GM19328 (cell line): ENCODE data around the gene SMIM31.

Source experiments
- ATAC-seq: cut with Tn5 transposase; IDR thresholded peaks from one replicate; pipeline ENCODE4 v1.9.1; 2021; ENCODE audit warnings: mild to moderate bottlenecking, moderate library complexity; ENCODE audit not compliant: unreplicated experiment

The SMIM31 gene

DNA sequence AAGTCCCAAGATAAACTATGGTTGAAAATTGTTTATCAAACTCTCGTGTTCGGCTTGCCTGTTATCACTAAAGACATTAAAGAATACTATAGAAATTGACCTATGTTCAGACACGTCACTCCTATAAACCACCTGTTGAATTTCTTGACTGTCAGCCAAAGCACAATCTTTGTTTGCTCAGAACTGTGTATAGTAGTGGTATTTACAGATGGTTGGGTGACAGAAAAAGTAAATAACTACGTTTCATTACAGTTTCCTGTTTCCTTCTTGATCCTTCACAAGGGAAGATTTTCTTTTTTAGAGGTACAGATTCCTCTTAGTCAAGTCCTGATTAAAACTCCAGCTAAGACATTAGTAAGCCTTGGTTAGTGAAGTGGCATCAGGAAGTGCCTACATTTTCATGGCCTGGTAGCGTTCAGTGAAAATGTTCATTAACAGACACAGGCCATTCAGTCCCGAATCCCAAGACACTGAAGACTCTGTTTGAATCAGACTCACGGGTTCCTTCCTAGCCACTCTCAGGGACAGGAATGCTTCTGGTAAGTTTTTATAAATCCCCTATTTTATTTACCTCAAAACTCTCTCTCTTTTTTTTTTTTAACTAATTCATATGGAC is at the start of gene SMIM31:
Gene SMIM31, plus strand, starts transcription at position 259 of the 616 bp plus-strand sequence. CDS start 16,313 bp downstream, outside the sequence.
- ATAC-seq = no peak

DNA sequence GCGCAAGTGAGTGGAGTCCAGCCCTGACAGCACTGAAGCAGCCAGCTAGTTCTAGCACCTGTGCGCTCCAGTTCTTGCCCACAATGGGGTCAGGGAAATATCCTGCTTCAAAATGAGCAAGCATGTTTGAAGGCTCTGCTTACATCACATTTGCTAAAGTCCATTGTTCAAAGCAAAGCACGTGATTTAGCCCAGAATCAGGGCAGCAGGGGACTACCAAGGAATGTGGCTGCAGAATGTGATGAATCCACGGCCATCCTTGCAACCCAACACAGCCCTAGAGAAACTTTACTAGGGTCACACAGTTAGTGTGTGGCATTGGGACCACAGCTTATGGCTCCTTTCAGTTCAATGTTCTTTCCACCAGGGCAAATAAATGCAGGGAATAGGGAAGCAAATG is 47.3 kb upstream of the SMIM31 start:
- ATAC-seq = no peak

DNA sequence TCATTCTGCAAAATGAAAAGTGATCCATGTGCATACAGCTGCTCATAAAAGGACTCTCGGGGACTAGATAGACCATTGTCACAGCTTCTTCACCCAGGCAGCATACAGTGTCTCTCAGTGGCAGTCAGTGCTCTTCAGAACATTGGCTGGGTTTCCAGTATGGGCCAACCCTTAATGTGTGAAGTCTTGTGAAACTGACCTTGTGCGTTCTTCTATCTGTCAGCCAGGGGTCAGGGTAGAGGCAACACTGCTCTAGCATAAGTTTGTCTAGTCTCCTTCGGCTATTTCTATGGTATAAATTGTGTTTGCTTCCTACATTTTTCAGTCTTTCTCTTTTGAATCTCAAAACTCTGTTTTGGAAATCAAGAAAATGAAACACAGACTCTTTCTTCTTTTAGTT is 37.0 kb upstream of the SMIM31 start:
- ATAC-seq = no peak

DNA sequence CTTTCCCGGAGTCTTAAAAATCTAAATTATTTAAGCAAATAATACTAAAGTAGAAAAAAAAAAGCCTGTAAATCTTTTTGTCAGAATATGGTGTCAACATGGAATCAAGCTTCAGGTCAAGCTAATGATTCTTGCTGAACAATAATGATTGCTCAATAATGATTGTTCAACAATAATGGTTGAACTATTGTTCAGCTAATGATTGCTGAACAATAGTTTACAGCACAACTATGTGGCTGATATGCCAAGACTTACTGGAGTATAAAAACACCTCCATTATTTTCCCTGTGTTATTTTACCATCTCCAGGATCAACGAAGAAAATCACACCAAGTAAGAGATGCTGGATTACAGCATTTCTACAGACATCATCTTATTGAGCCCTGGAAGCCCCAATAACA is 35.1 kb upstream of the SMIM31 start:
- ATAC-seq = no peak

DNA sequence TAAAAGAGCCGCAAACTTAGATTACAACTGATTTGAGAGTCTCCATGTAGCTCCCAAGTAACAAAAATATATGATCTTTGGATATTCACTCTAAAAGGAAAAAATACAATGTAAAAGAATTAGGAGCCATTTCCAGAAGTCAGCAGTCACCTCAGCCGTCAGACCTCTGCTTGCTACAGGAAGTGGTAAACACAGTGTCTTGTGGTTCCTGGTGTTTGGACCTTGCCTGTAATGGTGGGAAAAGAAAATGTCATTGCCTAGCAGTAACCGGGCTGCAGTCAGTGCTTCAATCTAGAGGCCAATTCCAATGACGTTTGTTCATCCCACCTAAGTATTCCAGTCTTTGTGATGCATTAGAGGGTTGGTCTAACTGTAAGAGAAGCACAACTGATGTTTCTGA is 28.9 kb upstream of the SMIM31 start:
- no peak for ATAC-seq

DNA sequence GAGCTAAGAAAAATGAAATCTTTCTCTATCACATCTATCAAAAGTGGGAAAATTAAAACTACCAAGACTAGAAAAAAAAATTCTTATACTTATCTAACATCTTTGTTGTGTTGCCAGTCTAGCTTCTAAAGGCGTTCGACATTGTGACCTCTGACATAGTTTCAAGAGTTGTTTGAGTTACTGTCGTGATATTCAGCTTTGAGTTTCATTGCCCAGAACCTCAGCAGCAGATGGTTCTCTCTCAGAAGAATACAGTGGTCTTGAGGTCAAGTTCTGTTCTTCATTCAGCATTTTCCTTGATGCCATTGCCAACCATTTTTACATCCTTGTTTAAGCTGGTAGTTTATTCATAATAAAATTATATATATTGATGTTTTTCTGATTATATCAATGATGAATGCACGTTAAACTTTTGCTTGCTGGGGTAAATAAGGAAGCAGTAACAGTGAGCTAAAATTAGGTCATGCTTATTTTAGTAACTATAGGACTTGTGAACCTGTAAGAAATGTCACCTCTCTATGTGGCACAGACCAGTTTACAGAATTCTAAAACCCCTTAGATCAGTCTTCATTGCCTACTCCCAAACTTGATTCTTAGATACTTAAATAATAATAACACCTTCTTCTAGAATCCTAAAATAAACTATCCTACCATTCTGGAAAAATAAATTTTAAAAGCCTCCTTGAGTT is 23.1 kb upstream of the SMIM31 start:
- no peak for ATAC-seq

DNA sequence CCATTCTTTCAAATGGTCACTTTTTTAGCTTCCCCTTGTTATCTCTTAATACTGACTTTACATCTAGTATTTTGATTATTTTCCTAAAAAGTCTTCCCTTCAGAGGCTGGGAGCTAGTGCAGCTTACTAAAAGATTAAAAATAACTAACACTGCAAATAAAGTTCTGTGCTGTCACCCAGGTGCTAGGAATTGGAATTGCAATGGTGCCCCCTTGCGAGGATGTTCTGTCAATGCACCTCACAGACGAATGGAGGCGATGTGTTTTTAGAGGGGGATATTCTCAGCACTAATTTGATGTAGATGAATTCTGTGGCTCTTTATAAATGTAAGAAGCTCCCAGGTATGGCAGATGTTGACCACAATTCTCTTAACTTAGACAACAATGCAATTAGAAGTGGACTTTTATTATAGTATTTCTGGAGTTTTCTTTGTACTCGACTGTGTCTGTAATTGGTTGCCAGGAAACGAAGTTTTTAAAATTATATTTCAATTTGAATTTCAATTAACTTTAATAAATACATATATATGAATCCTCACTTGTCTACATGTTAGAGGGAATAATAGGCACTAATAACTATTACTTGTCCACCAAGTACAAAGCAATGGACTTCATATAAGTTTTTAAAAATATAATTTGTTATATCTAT is 22.0 kb upstream of the SMIM31 start:
- peak; percentile 58 for ATAC-seq

DNA sequence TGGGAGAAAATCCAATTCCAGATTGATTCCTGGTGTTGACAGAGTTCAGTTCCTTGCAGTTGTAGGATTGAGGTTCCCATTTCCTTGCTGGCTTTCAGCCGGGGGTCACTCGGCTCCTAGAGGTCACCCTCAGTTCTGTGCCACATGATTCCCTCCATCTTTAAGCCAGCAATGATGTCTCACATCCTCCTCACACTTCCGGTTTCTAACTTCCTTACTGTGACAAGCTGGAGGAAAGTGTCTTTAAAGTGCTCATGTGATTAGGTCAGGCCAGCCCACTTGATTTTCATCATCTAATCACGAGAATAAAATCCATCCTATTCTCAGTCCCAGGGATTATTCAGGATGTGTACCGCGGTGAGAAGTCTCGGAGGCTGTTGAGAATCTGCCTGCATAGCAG is 19.4 kb upstream of the SMIM31 start:
- ATAC-seq = no peak

DNA sequence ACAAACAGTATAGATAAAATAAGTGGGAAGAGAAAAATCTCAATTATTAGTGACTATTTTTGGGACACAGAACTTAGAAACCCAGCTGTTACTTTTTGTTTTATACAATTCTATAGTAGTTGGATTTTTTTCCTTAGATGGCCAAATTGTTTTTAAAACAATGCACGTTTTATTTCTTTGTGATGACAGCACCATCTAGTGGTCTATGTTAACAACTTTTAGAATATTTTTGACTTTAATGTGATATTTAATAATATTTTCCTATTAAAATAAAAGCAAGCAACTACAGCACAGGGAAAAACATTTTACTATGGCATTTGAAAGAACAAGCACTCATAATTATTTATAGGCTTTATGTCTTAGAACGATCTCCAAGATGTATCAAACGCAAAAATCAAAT is 5.6 kb upstream of the SMIM31 start:
- no peak for ATAC-seq

DNA sequence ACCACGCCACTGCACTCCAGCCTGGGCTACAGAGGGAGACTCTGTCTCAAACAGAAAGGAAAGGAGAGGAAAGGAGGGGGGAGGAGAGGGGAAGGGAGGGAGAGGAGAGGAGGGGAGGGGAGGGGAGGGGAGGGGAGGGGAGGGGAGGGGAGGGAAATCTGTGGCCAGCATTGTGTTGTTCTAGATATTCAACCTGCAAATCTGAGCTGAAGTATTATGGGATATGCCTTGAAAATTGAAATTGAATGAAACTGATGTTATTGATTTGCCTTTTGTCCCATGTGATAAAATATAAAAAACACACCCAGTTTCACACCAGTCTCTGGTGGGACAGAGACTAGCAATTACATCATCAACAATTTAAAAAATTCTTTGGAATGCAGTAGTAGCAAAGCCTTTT is 1.5 kb downstream of the SMIM31 start:
- ATAC-seq = no peak

DNA sequence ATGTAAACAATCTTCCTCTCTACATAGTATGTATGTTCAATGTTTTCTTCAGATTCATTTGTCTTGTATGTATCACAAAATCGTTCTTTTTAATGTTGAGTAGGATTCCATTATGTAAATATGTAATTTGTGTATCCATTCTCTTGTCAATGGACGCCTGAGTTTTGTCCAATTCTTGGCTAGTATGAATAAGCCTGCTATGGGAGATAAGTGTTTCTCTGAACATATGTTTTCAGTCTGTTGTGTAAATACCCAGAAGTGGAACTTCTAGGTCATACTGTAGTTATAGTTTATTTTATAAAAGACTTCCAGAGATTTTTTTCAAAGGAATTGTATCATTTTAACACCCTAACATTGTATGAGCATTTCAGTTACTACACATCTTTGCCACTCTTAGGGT is 2.8 kb downstream of the SMIM31 start:
- ATAC-seq = no peak

DNA sequence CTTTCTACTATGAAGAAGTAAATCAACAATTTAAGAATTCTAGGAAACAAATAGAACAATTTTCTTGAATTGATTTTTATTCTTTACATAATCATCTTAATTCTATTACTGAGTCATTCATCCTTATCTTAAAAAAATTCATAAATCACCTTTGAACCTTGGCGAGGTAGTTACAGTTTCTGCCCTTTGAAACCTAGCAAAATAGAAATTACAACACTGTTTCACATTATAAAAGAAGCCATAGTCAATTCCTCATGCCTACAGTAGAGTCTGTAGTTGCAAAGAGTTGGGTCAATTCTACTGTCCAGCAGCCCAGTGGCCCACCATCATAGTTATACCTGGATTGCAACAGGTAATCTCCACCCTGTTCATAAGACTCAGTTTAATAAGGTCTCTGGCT is 7.3 kb downstream of the SMIM31 start:
- ATAC-seq = no peak

DNA sequence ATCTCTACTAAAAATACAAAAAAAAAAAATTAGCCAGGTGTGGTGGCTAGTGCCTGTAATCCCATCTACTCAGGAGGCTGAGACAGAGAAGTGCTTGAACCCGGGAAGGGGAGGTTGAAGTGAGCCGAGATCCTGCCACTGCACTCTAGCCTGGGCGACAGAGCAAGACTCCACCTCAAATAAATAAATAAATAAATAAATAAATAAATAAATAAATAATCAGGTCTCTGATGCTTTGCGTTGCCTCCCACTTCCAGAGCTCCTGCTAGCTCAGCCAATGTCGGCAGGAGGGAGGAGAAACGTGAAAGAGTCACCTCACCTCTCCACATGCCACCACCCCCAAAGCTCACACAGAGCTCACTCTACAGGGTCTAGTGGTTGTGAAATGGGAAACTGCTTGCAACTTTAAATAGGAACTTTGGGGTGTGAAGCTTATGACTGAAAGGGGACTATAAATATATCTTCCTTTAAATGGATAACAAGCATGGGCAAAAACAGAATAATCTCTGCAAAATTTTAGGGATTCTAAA is 7.9 kb downstream of the SMIM31 start:
- ATAC-seq = no peak

DNA sequence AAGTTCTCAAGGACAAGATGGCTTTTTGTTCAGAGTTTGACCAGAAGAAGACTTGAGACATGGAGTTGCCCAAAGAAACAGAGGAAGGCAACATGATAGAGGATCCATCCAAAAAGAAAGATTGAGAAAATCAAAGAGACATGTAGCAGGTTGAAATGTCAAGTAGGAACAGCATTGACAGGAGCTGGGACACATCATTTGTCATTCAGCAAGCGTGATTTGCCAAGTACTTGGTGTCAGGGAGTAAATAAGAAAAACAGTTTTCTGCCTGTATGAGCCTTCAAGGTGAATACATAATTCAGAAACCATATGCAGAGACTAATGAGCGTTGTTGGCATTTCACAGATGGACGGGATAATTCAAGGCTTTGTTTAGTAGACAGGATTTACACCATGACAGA is 11.2 kb downstream of the SMIM31 start:
- ATAC-seq = no peak

DNA sequence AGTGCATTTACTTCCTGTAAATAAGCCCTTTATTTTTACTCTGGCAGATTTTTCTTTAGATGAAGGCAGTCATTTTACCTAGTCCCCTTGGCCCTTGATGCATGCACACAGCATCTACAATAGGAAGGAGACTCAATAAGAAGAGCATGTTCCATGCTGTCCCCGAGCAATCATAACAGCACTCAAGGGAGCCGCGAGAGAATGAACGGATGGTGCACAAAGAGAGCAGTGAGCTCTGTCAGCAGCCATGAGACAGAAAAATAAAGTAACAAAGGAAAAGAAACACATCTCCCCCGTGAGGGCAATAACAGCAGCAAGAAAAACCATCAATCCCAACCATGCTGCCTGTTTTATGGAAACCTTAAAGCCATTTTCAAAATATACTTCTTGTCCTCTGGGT is 11.9 kb downstream of the SMIM31 start:
- ATAC-seq = no peak

DNA sequence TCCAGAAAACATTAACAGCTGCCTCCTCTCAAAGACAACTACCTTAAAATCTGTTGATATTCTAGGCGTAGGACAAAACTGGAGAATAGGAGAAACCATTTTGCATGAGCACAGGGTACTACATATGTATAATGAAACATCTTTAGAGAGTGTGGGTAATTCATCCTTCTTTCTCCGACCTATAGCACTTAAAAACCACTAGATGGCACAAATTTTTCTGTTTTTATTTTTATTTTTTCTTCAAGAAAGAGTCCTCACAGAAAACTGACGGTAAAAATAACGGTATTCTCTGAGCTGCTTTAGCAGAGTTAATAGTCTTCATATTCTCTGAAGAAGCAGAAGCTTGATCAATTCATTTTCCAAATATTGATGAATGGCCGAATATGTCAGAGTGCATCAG is 14.6 kb downstream of the SMIM31 start:
- no peak for ATAC-seq

DNA sequence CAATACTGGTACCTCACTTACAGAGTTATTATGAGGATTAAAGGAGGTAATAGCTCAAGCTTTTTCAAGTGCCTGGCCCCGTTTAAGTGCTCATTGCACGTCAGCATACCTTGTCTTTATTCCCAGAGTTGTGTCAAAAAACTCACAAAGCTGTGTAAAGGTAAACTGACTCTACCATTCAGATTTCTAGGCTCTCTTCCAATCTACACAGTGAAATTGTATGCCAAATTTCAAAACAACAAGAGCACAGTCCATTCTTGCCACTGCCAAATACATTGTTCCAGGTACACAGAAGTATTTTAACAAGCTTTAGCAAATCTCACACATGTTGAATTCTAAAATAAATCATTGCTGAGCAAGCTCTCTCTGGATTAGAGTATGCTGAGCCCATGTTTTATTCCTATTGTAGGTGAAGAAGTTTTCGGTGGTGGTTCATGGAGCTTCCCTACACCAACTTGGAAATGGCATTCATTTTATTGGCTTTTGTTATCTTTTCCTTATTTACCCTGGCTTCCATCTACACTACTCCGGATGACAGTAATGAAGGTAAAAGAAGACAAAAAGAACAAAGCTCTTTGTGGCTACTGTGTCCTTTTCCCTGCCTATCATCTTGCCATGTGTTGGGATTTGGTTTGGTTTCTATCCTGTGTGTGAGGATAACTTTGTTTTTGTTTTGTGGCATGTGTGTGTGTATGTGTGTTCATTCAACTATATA is 16.2 kb downstream of the SMIM31 start:
- ATAC-seq = no peak

DNA sequence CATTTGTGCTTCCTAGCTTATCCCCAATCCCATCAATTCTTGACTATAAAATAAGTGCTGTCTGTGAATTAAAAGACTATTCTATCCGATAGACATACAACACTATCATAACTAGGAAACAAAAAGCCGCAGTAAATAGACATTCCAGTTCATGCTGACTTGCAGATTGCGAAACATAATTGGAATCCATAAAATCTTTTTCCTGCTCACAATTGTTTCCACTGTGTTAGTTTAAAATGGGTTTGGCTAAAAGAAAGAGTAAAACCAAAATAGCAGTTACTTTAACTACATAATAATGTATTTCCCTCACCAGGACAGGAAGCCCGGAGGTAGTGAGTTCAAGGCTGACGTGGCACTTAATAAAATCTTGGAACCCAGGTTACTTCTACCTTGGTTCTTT is 17.2 kb downstream of the SMIM31 start:
- no peak for ATAC-seq

DNA sequence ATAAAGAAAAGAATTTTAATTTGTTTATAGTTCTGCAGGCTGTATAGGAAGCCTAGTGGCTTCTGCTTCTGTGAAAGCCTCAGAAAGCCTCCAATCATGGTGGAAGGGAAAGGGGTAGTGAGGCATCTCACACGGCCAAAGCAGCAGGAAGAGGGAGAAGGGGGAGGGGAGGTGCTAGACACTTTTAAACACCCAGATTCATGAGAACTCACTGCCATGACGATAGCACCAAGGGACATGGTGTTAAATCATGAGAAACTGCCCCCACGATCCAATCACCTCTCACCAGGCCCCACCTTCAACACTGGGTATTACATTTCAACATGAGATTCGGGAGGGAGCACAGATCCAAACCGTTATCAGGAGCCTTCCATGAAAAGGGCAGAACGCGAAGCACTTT is 18.1 kb downstream of the SMIM31 start:
- no peak for ATAC-seq

DNA sequence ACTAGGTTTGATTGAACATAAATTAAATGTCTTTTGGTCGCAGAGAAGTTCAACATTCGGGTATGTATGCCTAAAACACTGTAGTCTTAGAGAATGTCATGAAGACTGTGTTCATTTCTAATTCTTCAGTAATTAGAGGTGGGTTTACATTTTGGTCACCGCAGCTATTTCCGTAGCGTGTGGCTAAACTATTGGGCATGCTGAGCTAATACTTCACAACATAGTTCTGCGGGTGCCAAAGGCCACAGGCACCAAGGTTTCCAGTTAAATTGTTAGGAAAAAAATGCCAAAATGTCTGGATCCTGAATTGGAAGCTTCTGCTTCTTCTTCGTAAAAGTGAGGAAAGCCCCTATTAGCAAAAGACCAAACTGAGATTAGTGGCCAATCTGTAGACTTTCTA is 25.1 kb downstream of the SMIM31 start:
- no peak for ATAC-seq

DNA sequence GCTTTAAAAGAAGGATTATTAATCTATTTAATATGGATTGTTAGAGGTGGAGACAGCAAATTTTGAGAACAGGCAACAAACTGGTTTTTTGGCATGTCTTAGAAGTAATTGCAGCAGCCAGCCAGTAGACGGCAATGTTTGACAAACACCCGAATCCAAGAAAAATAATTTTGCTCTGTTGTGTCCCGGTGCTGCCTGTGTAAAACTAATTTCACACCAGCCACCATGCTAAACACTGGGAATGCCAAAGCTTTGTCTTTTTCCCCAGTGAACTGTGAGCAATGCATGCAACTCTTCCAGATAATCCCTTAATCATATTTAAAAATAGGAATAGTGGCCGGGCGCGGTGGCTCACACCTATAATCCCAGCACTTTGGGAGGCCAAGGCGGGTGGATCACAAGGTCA is 25.9 kb downstream of the SMIM31 start:
- ATAC-seq = no peak

DNA sequence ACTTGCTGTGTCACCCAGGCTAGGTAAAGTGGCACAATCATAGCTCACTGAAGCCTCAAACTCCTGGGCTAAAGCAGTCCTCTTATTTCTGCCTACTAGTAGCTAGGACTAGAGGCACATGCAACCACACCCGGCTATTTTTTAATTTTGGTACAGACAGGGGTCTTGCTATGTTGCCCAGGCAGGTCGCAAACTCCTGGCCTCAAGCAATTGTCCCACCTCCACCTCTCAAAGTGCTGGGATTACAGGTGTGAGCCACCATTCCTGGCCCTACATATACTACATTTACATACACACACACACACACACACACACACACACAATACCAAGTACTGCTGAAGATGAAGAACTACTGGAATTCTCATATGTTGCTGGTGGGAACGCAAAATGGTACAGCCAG is 26.9 kb downstream of the SMIM31 start:
- no peak for ATAC-seq
